Spleen (tissue), 7 donors: ENCODE data around the gene RNF123.
A peak's percentile ranks its signal among the peaks of the same experiment; 100 is the strongest.

ENCODE experiments used
- CTCF ChIP-seq, 11 experiments: fragments of 200-600 bp in 7 of 11; fragments of 450-650 bp in 4 of 11; sonication (generic) in 4 of 11; IDR thresholded peaks in 8 of 11; conservative IDR thresholded peaks in 3 of 11; 1 replicate in 7 of 11; 2 replicates in 4 of 11; pipeline versions ENCODE4 v1.4.0 to v1.8.0; 2016 to 2021; ENCODE audit warnings: antibody characterized with exemption in 11 of 11, inconsistent platforms in 4 of 11, mild to moderate bottlenecking in 1 of 11
- POLR2A ChIP-seq, 3 donors: fragments of 450-650 bp; IDR thresholded peaks; one replicate each; pipeline ENCODE4 v1.5.1; 2017; ENCODE audit warnings: antibody characterized with exemption in 3 of 3, mild to moderate bottlenecking in 1 of 3
- POLR2AphosphoS5 ChIP-seq, 3 donors: sonication (generic); formaldehyde crosslinking; IDR thresholded peaks; one replicate each; pipeline ENCODE4 v1.5.1; 2017; ENCODE audit warnings: antibody characterized with exemption in 3 of 3
- donor health status: DM: no; HTN: no; CAD: no; lungs with moderate emphysema.
- donor health status: DM: no; HTN: no; CAD: no.
- donor health status: DM: no; HTN: no; CAD: no.

DNA sequence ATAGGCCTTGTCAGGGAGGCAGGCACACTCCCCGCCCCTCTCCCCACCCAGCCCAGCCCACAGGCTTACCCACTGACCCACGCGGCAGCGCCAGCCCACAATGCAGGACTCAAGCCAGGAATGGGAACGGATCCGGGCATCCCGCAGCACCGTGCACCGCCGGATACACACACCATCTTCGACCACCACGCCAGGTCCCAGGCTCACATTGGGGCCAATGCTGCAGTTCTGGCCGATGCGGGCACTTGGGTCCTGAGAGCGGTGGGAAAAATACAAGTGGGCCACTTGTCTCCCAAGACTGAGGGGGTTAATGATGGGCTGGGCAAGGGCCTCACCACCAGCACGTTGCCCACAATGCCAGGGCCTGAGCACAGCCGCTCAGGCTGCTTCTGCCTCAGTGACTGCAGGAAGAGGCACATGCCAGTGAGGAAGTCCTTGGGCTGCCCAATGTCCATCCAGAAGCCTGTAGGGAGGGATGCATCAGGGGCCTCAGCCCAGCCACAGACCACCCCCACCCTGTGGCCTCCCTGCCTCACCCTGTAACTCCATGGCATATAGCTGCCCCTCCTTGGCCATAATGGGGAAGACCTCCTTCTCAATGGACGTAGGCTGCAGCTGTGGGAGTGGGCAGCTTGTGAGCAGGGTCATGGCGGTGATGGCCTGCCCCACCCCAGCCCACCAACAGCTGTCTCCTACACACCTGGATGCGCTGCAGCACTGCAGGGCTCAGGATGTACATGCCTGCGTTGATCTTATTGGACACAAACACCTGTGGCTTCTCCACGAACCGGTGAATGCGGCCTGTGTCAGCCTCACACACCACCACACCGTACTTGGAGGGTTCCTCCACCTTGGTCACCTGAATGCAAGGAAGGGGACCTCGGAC, 32.8 kb downstream of the RNF123 start:
- TF ChIP-seq POLR2A (IDR thresholded peaks at IDR 0.05) (no peak), CTCF (IDR thresholded peaks at IDR 0.05 in 8 of 11, conservative IDR thresholded peaks at IDR 0.05 in 3 of 11) (no peak), POLR2AphosphoS5 (IDR thresholded peaks at IDR 0.05) (peak; percentile 7 to 65 (median 24))
